NCI-H2196 (cell line): ENCODE results near the gene SLC15A1.

Experiments used
- DNase-seq: peaks from one replicate; lab custom pipeline; 2025; ENCODE audit not compliant: unreplicated experiment; lab: John Stamatoyannopoulos, UW

SLC15A1 gene

GRCh38 chr13:98752467-98753290 lies at the start of gene SLC15A1:
Gene SLC15A1, minus strand, starts transcription at chr13:98752672. Its CDS starts 74 bp downstream, at chr13:98752598.
- no peak for DNase-seq

GRCh38 chr13:98801626-98802418 lies 49.4 kb upstream of the SLC15A1 start:
- no peak for DNase-seq

- no peak for DNase-seq
Observed at GRCh38 chr13:98800078-98800477, 47.6 kb upstream of the SLC15A1 start.

- DNase-seq: no peak
Observed at GRCh38 chr13:98798849-98799645, 46.6 kb upstream of the SLC15A1 start.

GRCh38 chr13:98797456-98797855 lies 45.0 kb upstream of the SLC15A1 start:
- no peak for DNase-seq

- no peak for DNase-seq
Observed at GRCh38 chr13:98796798-98797197, 44.3 kb upstream of the SLC15A1 start.

- no peak for DNase-seq
Observed at GRCh38 chr13:98796191-98796590, 43.7 kb upstream of the SLC15A1 start.

- DNase-seq: no peak
Observed at GRCh38 chr13:98795220-98795619, 42.7 kb upstream of the SLC15A1 start.

GRCh38 chr13:98794498-98794897 lies 42.0 kb upstream of the SLC15A1 start:
- DNase-seq: no peak

GRCh38 chr13:98792785-98793495 lies 40.5 kb upstream of the SLC15A1 start:
- no peak for DNase-seq

- no peak for DNase-seq
Observed at GRCh38 chr13:98792321-98792720, 39.8 kb upstream of the SLC15A1 start.

GRCh38 chr13:98791611-98792010 lies 39.1 kb upstream of the SLC15A1 start:
- DNase-seq: no peak

- DNase-seq: no peak
Observed at GRCh38 chr13:98787996-98788395, 35.5 kb upstream of the SLC15A1 start.

- no peak for DNase-seq
Observed at GRCh38 chr13:98787173-98787572, 34.7 kb upstream of the SLC15A1 start.

- DNase-seq: no peak
Observed at GRCh38 chr13:98786023-98786422, 33.6 kb upstream of the SLC15A1 start.

- DNase-seq: no peak
Observed at GRCh38 chr13:98785405-98785804, 32.9 kb upstream of the SLC15A1 start.

- DNase-seq: no peak
Observed at GRCh38 chr13:98784666-98785065, 32.2 kb upstream of the SLC15A1 start.

GRCh38 chr13:98783856-98784478 lies 31.5 kb upstream of the SLC15A1 start:
- no peak for DNase-seq

GRCh38 chr13:98782654-98783053 lies 30.2 kb upstream of the SLC15A1 start:
- DNase-seq: no peak

- DNase-seq: no peak
Observed at GRCh38 chr13:98781905-98782304, 29.4 kb upstream of the SLC15A1 start.
